HUDEP-2 (cell line): Measurements from ENCODE around the gene EFNA5.

Experiments used
- DNase-seq, 76 experiments: peaks; one replicate each; lab custom pipeline; 2025; ENCODE audit not compliant: unreplicated experiment in 76 of 76; lab: John Stamatoyannopoulos, UW

The EFNA5 gene

DNA sequence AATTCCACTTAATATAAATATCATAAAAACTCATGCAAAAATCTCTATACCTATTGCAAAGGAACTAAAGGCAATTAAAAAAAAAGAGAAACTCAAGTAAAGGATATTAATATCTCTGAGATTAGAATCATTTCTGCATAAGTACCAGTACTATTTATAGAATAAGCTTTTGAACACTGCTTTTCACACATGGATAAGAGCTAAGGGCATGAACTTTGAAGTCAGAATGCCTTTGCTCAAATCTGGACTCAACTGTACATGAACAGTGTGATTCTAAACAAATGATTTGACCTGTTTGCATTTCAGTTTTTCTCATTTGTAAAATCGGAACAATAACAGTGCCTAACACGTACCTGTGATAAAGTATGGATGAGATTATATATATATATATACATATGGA, 255.9 kb downstream of the EFNA5 start:
- no peak for DNase-seq

- no peak for DNase-seq
Observed at GRCh38 chr5:107413754-107414153, 257.0 kb downstream of the EFNA5 start.

- no peak for DNase-seq
Observed at GRCh38 chr5:107408564-107408963, 262.2 kb downstream of the EFNA5 start.

DNA sequence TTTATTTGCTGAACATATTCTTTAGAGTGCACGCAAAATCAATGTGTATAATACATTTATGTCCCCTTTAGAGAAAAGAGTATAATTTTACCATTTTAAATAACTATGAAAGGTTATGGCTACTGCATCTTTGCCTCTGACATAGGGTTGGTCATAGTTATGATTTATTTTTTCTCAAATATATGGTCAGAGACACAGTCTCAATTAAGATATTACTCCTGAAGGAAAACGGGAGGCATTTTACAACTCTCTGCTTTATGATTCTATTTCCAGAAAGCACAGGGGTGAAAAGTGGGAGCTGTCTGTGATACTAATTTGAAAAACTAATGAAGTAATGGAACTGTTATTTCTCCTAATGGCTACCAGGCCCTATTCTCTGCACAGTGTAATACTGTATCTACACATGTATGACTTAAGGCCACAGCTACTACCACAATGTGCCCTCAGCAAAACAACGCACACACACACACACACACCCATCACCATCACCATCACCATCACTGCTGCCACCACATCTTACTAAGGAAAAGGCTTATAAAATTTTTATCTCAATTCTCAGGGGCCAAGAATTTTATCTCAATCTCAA, 262.9 kb downstream of the EFNA5 start:
- DNase-seq: no peak

- no peak for DNase-seq
Observed at GRCh38 chr5:107404595-107405374, 266.0 kb downstream of the EFNA5 start.

DNA sequence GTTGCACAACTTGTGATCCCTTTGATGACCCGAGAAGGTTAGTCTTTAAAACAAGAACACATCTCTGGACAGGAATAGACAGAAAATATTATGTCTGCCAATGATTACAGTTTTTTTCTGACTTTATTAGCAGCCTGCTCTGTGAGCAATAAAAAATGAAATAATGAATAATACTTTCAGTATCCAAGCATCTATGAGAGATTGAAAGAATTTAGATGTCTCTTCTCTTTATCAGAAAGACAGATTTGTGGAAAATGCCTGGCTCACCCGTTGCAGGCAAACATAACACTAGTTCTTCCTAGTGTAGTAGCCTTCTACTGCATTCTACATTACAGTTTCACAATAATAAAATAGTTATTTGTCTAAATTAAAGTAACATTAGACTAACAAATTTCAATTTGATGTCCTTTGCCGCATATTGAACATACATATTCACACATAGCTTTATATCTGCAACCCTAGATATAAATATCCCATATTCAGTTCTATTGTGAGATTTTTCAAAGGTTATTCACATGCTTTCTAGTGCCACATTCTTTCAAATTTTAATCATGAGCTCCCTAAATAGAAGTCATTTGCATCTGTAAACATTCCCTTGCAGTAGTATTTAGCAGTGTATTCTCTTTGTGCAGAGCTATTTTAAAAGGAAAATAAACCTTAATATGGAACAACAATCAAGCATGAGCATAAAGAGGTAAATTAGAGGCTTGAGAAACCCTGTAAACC, 267.3 kb downstream of the EFNA5 start:
- no peak for DNase-seq

DNA sequence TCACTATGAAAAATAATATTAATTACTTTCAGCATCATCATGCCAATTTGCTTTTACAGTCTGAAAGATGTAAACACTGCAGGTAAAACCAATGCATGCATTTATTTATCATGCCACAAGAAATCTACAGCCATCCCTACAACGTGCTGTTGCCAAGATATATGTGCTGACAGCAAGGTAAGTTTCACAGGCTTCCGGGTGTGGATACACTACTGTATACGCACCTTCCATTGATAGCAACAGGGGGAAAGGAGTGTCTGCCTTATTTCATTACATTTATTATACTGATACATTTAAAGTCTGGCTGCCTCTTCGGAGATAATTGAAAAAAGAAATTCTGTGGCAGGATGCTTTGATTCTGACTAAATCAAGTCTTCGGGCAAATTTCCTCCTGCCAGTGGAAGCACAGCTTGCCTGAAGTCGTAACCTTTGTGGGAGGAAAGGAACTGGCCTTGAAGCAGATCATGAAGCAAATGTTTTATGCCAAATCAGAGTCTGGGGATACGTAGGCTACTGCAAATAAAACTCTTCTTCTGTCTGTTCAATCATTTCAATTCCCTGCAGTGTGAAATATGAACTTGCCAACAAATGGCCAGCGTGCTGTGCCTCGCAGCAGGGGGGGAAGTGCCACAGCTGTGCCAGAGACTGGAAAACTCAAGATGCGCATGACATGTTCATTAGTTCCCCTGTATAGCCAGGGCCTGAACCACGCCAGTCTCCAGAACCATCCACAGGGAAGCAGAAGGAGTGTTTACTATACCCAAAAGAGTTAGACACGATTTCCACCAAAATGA, 268.1 kb downstream of the EFNA5 start:
- DNase-seq: no peak

DNA sequence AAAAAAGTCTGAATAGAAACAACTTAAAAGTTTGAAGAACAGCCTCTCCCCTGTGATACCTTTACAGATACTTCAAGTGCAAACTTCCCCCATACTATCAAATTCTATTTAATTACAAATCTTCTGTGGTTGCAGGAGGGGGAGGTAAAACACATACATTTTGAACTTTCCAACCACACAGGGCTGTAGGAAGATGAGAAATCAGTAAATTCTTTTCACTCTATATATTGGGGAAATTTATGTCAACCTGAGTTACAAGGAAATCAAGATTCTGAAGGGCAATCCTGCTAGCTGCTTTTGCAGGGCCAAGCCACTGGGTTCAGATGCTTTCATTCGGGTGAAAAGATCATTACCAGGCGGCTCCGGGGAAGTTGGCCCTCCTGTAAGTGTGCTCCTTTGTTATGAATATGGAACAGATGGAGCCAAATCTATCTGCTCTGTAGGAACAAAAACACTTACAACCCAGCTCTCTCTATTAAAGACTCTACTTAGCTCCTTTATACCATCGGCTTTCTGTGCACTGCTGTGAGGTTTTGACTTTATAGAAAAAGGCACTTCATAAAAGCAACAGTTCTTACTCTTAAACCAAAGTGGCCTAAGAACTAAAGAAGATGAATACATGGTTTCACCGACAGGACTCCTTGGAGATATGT, 269.1 kb downstream of the EFNA5 start:
- no peak for DNase-seq

DNA sequence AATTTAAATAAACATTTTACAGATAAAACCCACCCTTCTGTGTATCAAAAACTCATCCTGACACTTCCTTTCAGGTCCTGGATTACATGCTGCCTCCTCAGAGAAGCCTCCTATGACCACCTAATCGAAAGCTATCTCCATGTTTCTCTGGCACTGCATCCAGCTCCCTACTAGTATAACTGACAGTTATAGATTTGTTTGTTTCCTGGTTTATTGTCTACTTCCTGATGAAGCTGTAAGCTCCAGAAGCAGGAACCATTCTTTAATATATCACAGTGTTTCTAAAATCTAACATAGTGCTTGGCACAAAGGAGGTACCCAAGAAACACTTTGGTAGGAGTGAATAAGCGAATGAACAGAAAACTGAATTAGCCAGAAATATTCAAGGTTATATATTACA, 270.4 kb downstream of the EFNA5 start:
- DNase-seq: no peak

- no peak for DNase-seq
Observed at GRCh38 chr5:107398703-107399102, 272.0 kb downstream of the EFNA5 start.

DNA sequence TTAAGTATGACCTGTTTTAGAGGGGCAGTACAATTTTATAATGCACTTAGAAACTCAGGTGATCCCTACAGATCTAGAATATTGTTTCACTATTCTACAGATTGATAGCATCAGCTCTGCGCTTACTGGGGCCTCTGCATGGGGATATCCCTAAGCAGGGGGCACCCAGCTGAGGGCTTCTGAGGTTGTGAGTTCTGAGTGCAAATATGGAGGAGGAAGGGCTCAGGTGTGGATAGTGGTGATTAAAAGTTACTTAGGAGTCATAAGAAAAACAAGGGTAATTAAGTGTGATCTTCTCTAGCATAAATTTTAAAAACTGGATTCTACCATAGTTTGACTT, 274.4 kb downstream of the EFNA5 start:
- DNase-seq: no peak

DNA sequence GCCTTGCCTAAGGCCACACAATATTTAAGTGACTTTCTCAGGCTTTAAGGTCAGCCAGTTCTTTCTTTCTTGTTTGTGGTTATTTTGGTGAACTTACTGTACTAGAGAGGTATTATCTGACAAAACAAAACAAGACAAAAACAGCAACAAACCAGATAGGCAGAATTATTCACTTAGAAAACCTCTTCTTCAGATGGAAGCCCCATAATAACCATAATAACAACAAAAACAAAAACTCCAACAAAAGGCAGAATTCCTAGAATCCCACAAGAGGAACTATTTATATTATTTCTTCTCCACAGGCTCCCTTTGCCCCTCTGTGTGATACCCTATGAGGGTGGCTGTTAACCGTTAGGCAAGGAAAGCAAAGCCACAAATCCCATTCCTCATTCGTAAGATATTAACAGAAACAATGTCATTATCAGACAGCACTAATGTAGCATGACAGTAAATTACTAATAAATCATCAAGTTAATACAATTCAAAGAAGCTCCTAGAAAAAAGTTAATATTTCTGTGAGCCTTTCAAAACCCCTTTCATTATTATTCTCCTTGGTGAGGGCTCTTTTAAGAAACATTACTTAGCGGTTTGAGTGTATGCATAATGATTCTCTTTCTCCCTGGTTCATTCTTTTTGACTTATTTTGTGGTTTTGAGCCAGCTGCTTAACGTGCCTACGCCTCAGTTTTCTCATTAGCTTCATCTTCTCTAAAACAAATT, 274.9 kb downstream of the EFNA5 start:
- DNase-seq: no peak

DNA sequence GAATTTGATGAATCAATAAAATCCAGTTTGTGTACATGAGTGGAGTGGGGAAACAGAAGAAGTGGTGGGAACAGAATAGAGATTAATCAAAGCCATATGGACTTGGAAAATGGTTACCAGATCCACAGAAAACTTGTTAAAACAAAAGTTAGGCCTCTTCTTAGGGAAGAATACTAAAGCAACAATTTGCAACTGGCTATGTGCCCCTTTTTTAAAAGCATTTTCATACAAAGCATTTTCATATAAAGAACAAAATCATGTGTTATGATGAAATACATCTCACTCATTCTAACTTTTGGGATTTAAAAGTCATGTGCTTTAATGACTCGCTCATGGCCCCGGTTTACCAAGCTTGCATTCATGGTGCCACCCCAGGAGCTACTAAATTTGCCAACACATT, 276.9 kb downstream of the EFNA5 start:
- no peak for DNase-seq

DNA sequence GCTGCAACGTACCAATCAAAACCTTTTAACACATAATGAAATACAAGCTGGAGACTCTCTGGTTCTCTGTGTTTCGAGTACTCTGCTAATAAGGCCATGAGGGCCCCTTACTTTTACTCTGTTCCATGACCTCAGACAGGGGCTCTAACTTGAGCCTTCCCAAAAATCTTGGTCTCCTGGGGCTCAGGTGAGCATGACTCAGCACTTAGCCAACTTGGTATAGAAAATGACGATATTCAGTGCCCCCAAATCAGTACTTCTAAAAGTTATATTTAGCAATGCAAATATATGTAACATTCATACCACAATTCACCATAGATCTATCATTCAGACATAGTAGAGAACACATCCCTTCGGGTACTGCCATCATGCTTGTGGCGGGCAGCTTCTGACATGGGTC, 278.9 kb downstream of the EFNA5 start:
- no peak for DNase-seq

GRCh38 chr5:107389775-107390148, 281.0 kb downstream of the EFNA5 start:
- DNase-seq: no peak

- no peak for DNase-seq
Observed at GRCh38 chr5:107389130-107389774, 281.5 kb downstream of the EFNA5 start.

GRCh38 chr5:107388141-107388861, 282.4 kb downstream of the EFNA5 start:
- no peak for DNase-seq

- DNase-seq: no peak
Observed at GRCh38 chr5:107387526-107388140, 283.1 kb downstream of the EFNA5 start.

GRCh38 chr5:107385708-107386107, 285.0 kb downstream of the EFNA5 start:
- no peak for DNase-seq
